Omental fat pad (tissue), 4 donors: ENCODE measurements around the gene DHRS13. TPM values are rescaled to one million over a fixed set of nuclear protein-coding genes. Genes with fewer than 3 reads are reported as not detected.

Experiments used
- ATAC-seq: fragments of 150-250 bp; one replicate; pipeline ENCODE4 v1.9.1; 2016; ENCODE audit warnings: mild to moderate bottlenecking, moderate library complexity; ENCODE audit not compliant: low FRiP score
- DNase-seq: peaks from one replicate; pipeline ENCODE4 v3.0.0-alpha.2; 2019; ENCODE audit warnings: low spot score
- total RNA-seq, 4 donors: library from RNA; depleted of rRNA; stranded (reverse); fragments of >200 nt; gene quantifications; one replicate each; pipeline ENCODE4 v1.1.0, GENCODE V29; 2016
- TF ChIP-seq, protein P1 (sequence below), 3 donors: fragments of 450-650 bp; IDR thresholded peaks; one replicate each; pipeline ENCODE4 v1.5.1; 2016 to 2017; ENCODE audit warnings: antibody characterized with exemption in 3 of 3, mild to moderate bottlenecking in 3 of 3, moderate library complexity in 2 of 3

DHRS13 gene
- total RNA-seq, 4 donors from 2014 or later, result 5.0 to 11.3 (median 6.3) TPM

- no peak for ATAC-seq
- TF ChIP-seq, protein P1, sequence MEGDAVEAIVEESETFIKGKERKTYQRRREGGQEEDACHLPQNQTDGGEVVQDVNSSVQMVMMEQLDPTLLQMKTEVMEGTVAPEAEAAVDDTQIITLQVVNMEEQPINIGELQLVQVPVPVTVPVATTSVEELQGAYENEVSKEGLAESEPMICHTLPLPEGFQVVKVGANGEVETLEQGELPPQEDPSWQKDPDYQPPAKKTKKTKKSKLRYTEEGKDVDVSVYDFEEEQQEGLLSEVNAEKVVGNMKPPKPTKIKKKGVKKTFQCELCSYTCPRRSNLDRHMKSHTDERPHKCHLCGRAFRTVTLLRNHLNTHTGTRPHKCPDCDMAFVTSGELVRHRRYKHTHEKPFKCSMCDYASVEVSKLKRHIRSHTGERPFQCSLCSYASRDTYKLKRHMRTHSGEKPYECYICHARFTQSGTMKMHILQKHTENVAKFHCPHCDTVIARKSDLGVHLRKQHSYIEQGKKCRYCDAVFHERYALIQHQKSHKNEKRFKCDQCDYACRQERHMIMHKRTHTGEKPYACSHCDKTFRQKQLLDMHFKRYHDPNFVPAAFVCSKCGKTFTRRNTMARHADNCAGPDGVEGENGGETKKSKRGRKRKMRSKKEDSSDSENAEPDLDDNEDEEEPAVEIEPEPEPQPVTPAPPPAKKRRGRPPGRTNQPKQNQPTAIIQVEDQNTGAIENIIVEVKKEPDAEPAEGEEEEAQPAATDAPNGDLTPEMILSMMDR (IDR thresholded peaks at IDR 0.05), result no peak
- no peak for DNase-seq
Measured at GRCh38 chr17:28944343-28944742, 41.5 kb upstream of the DHRS13 start.

GRCh38 chr17:28942925-28943324 lies 40.0 kb upstream of the DHRS13 start:
- no peak for DNase-seq
- TF ChIP-seq, protein P1 (IDR thresholded peaks at IDR 0.05), result no peak
- no peak for ATAC-seq

DNA sequence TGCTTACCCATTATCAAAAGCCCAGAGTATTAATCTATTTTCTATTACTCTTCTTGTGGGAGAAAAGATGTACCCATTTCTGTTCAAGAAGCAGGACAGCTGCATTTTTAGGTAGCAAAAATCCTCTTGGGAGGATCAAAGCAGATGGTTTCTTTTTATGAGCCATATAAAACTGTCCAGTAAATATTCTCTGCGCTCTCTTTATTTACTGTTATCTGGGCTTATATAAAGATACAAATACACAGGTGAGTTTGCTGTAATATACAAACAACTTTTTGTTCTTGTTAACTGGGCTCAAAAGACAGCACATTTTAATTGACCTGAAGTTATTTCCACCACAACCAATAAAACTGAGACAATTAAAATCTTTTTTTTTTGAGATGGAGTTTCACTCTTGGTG lies 38.4 kb upstream of the DHRS13 start:
- TF ChIP-seq, protein P1 (IDR thresholded peaks at IDR 0.05), result no peak
- no peak for DNase-seq

DNA sequence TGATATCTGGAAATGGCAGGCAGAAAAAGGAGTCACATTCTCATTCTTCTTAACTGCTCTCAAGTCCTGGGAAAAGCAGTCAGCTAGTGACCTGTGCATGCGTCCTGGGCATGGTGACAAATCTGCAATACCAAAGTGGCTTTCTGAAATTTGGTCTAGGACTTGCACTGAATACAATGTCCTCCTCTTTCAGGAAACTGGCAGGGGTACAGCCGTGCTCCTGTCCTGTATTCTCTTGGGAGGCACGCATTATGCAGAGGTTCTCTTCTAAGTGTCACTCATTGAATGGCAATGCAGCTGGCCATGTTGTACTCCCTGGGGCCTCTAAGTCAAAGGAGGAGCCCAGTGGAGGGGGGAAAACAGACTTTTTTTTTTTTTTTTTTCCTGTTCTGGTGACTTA lies 37.8 kb upstream of the DHRS13 start:
- TF ChIP-seq, protein P1 (IDR thresholded peaks at IDR 0.05), result no peak
- DNase-seq (no peak), ATAC-seq (no peak)

More for the DNA sequence above, 38.4 kb upstream of the DHRS13 start:
- no peak for ATAC-seq

DNA sequence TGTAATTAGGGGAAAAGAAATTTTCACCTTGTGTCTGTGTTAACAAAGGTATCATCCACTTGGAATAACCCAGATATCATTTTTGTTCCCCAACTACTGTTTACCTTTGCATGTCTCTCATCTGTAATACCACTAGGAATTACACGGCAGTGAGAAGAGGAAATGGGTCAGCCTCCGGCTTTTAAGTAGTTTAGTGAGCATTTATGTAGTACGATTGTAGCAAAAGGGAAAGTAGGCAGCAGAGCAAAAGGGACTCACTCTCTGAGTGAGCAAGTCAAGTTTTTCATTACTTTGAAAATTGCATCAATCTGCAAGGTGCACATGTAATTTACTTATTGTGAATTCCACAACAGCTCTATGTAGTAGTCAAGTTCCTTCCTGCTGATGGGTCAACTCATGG lies 37.3 kb upstream of the DHRS13 start:
- ATAC-seq (no peak), DNase-seq (no peak)
- TF ChIP-seq, protein P1 (IDR thresholded peaks at IDR 0.05), result no peak

DNA sequence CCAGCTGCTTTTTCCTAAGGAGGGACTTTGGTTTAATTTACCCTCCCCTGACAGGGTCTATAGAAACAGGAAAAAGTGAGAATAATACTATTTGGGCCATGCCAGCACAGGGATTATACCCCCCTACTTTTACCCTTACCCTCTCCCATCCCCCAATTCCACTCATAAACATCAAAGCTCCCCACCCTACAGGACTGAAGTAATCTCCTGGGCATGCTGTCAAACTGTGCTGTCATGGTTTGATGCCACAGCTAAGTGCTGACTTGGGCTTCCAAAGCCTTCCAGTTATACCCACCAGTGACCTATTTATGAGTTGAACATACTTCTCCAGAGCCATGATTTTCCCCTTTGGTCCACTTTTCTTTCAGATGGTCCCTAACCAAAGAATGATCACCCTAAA lies 35.7 kb upstream of the DHRS13 start:
- ATAC-seq, result no peak
- TF ChIP-seq, protein P1 (IDR thresholded peaks at IDR 0.05), result no peak
- DNase-seq, result no peak

GRCh38 chr17:28937044-28937729 lies 34.3 kb upstream of the DHRS13 start:
- ATAC-seq, result peak; percentile 18
- TF ChIP-seq, protein P1 (IDR thresholded peaks at IDR 0.05), result no peak
- DNase-seq, result no peak
